Measurements from ENCODE around the gene EAPP. TPM values are rescaled to one million over a fixed set of nuclear protein-coding genes. Genes with fewer than 3 reads are reported as not detected.
"Not testable (repeated sequence)": the region's sequence is repeated elsewhere in the genome, so short reads cannot be mapped to it uniquely, and the experiment has no call there.

The EAPP gene
- total and polyA plus RNA-seq, 10 of the 15 experiments (the other 5 are each of a cell fraction or from before 2014, with no cell fraction given) = 23.5 to 94.6 (median 44.7) TPM

GRCh38 chr14:34538871-34539406, 562 bp downstream of the EAPP start:
- in situ Hi-C loops (cut with MboI) (no loop called here), intact Hi-C loops (cut with micrococcal nuclease; ENCODE audit: unreplicated experiment) (loop anchor here (5.0 kb wide), 2 partner anchors 77 to 207 kb away; partner anchors contain the start of gene SPTSSA)
- ChIA-PET RAD21 (ENCODE audit: unreplicated experiment) (interaction anchor here (1.1 kb wide), 1 partner anchor 207 kb away, joined by 5 read pairs; no protein-coding TSS in a partner anchor), POLR2A (interaction anchor here (0.6 kb wide), 1 partner anchor 26 kb away, joined by 3 read pairs; no protein-coding TSS in a partner anchor), SMC1A (ENCODE audit: uncharacterized antibody, unreplicated experiment) (no interaction called here), CTCF (interaction anchor here (0.6 to 1.0 kb wide), 2 partner anchors 40 to 206 kb away, joined by 4 read pairs; no protein-coding TSS in a partner anchor)
- ATAC-seq (peak; percentile 29; the same call in 2 of the 3 replicates), DNase-seq (ENCODE audit: low read depth, low spot score) (no peak), FAIRE-seq (no peak)
- Histone ChIP-seq H3K4me2 (ENCODE audit: control insufficient read depth, insufficient read depth) (peak overlapping the region; percentile 82), H3K36me3 (ENCODE audit: control insufficient read depth in 2 of 2, insufficient read depth in 2 of 2, low read length in 1 of 2) (peaks cover 0 to 4% of the 10 kb centered on the region in 2 experiments; a peak in 2 of 4 replicates), H3K79me2 (ENCODE audit: control insufficient read depth, insufficient read depth, low read length) (peaks cover 25% of the 10 kb centered on the region), H3K9me3 (replicated peaks; ENCODE audit: control insufficient read depth, insufficient read depth, low read length) (no peaks in the 10 kb centered on the region), H3K9ac (ENCODE audit: control insufficient read depth, insufficient read depth, low read length) (peak overlapping the region; percentile 89), H3K27ac (ENCODE audit: control insufficient read depth, insufficient read depth) (peak overlapping the region; percentile 77), H3K27me3 (replicated peaks in 1 of 2; ENCODE audit: control insufficient read depth in 2 of 2, insufficient read depth in 2 of 2, low read length in 1 of 2) (no peaks in the 10 kb centered on the region), H3K4me3 (peak overlapping the region; percentile 88), H3K4me1 (ENCODE audit: control insufficient read depth, insufficient read depth, low read length) (0 out of 2 replicates have a peak, but pooled peaks cover 3% of the 10 kb centered on the region), H4K20me1 (ENCODE audit: control insufficient read depth, insufficient read depth) (no peaks in the 10 kb centered on the region), H2AFZ (ENCODE audit: control insufficient read depth, low read depth, low read length) (peak overlapping the region; percentile 75)
- TSS peak; percentile 91 for BruUV-seq (replicated peaks)
- WGBS (ENCODE audit: insufficient coverage, insufficient replicate concordance, low lambda C conversion rate, missing lambda C conversion rate) = 2% methylated on average over 15 of the region's 15 CpGs
- TF ChIP-seq RUNX3 (IDR thresholded peaks at IDR 0.05; ENCODE audit: low read length) = 0 out of 2 replicates have a peak, but pooled peaks have one; percentile 3
- TF ChIP-seq PML (IDR thresholded peaks at IDR 0.05; ENCODE audit: low read length) = peak; percentile 58; the same call in 1 of the 2 replicates
- TF ChIP-seq ZNF217 (IDR thresholded peaks at IDR 0.05) = no peak

- intact Hi-C loops (cut with micrococcal nuclease; ENCODE audit: unreplicated experiment) = loop anchor here (5.0 kb wide), 2 partner anchors 76 to 206 kb away; partner anchors contain the start of gene SPTSSA
- H2AFZ ChIP-seq (ENCODE audit: control insufficient read depth, low read depth, low read length); H3K27me3 ChIP-seq (replicated peaks in 1 of 2; ENCODE audit: control insufficient read depth in 2 of 2, insufficient read depth in 2 of 2, low read length in 1 of 2); SMC1A ChIA-PET (ENCODE audit: uncharacterized antibody, unreplicated experiment); POLR2A ChIA-PET; in situ Hi-C loops (cut with MboI); BruUV-seq (replicated peaks); DNase-seq (ENCODE audit: low read depth, low spot score); H3K4me1 ChIP-seq (ENCODE audit: control insufficient read depth, insufficient read depth, low read length); FAIRE-seq; H3K27ac ChIP-seq (ENCODE audit: control insufficient read depth, insufficient read depth); H3K9me3 ChIP-seq (replicated peaks; ENCODE audit: control insufficient read depth, insufficient read depth, low read length); H4K20me1 ChIP-seq (ENCODE audit: control insufficient read depth, insufficient read depth); ATAC-seq; H3K36me3 ChIP-seq (ENCODE audit: control insufficient read depth in 2 of 2, insufficient read depth in 2 of 2, low read length in 1 of 2): not testable (repeated sequence)
- ChIA-PET RAD21 (ENCODE audit: unreplicated experiment) (interaction anchor here (1.1 kb wide), 1 partner anchor 206 kb away, joined by 5 read pairs; no protein-coding TSS in a partner anchor), CTCF (interaction anchor here (1.0 kb wide), 1 partner anchor 206 kb away, joined by 4 read pairs; no protein-coding TSS in a partner anchor)
- peak overlapping the region; percentile 82 for H3K4me2 ChIP-seq (ENCODE audit: control insufficient read depth, insufficient read depth)
- H3K79me2 ChIP-seq (ENCODE audit: control insufficient read depth, insufficient read depth, low read length) = peaks cover 25% of the 10 kb centered on the region
- WGBS (ENCODE audit: insufficient coverage, insufficient replicate concordance, low lambda C conversion rate, missing lambda C conversion rate) = 68% methylated on average over 6 of the region's 6 CpGs
- H3K9ac ChIP-seq (ENCODE audit: control insufficient read depth, insufficient read depth, low read length) = peak overlapping the region; percentile 89; the same call in 1 of the 2 replicates
- peak overlapping the region; percentile 88; the same call in 1 of the 2 replicates for H3K4me3 ChIP-seq
- TF ChIP-seq FOXK2 (IDR thresholded peaks at IDR 0.05) = peak; percentile 19; the same call in 1 of the 2 replicates
Observed at GRCh38 chr14:34538096-34538495, 1.4 kb downstream of the EAPP start.
